HT1080 (cell line): ENCODE data around the gene TMEM258. TPM values are rescaled to one million over a fixed set of nuclear protein-coding genes. Genes with fewer than 3 reads are reported as not detected.

ENCODE experiments used
- DNase-seq: peaks from one replicate; pipeline ENCODE4 v3.0.0-alpha.2; 2015; ENCODE audit warnings: low read depth
- total RNA-seq: library from RNA; depleted of rRNA; stranded (reverse); fragments of >200 nt; shearing (Covaris generic); gene quantifications from 2 replicates; pipeline ENCODE4 v1.2.3, GENCODE V29; 2014

Gene TMEM258
- total RNA-seq, 1 experiment from 2014 or later = 184 TPM

GRCh38 chr11:61762223-61762615, 30.2 kb downstream of the TMEM258 start:
- no peak for DNase-seq

- no peak for DNase-seq
Measured at GRCh38 chr11:61761440-61762222, 30.8 kb downstream of the TMEM258 start.

- no peak for DNase-seq
Measured at GRCh38 chr11:61760946-61761345, 31.5 kb downstream of the TMEM258 start.

- DNase-seq = no peak
Measured at GRCh38 chr11:61757213-61757862, 35.1 kb downstream of the TMEM258 start.

- DNase-seq = peak; percentile 87
Measured at GRCh38 chr11:61756452-61757212, 35.8 kb downstream of the TMEM258 start.

- no peak for DNase-seq
Measured at GRCh38 chr11:61756147-61756451, 36.3 kb downstream of the TMEM258 start.

- no peak for DNase-seq
Measured at GRCh38 chr11:61754534-61755482, 37.6 kb downstream of the TMEM258 start.

GRCh38 chr11:61753672-61754071, 38.7 kb downstream of the TMEM258 start:
- DNase-seq = no peak

GRCh38 chr11:61752925-61753521, 39.4 kb downstream of the TMEM258 start:
- DNase-seq = no peak

GRCh38 chr11:61752117-61752924, 40.1 kb downstream of the TMEM258 start, which contains the start of gene MYRF:
MYRF (plus strand) TSS chr11:61752636; CDS start chr11:61752745, 109 bp downstream.
- no peak for DNase-seq

- DNase-seq = no peak
Measured at GRCh38 chr11:61751384-61751783, 41.0 kb downstream of the TMEM258 start.

GRCh38 chr11:61750631-61751273, 41.6 kb downstream of the TMEM258 start:
- no peak for DNase-seq

GRCh38 chr11:61749591-61750217, 42.7 kb downstream of the TMEM258 start:
- DNase-seq = no peak

GRCh38 chr11:61747967-61748285, 44.5 kb downstream of the TMEM258 start:
- DNase-seq = no peak

- peak; percentile 60 for DNase-seq
Measured at GRCh38 chr11:61747192-61747966, 45.0 kb downstream of the TMEM258 start.

- DNase-seq = no peak
Measured at GRCh38 chr11:61746442-61747191, 45.8 kb downstream of the TMEM258 start.

GRCh38 chr11:61745781-61746441, 46.5 kb downstream of the TMEM258 start:
- no peak for DNase-seq
